K562 (cell line): ENCODE results near the gene CCDC13. TPM values are rescaled to one million over a fixed set of nuclear protein-coding genes. Genes with fewer than 3 reads are reported as not detected.
A peak's percentile ranks its signal among the peaks of the same experiment; 100 is the strongest.

Experiments
- ATF1 ChIP-seq, 2 experiments: fragments of 450-650 bp in 1 of 2; IDR thresholded peaks; 2 replicates each; pipeline ENCODE4 v1.6.1; 2016; ENCODE audit warnings: missing compliant biosample characterization in 1 of 2, missing genetic modification characterization in 1 of 2
- BCOR ChIP-seq: fragments of 450-650 bp; IDR thresholded peaks from 2 replicates; pipeline ENCODE4 v1.6.1; 2016
- CCAR2 ChIP-seq: fragments of 200-400 bp; formaldehyde crosslinking; IDR thresholded peaks from 2 replicates; pipeline ENCODE4 v1.6.1; 2017; ENCODE audit warnings: mild to moderate bottlenecking, low read depth, low read length
- CHD2 ChIP-seq: IDR thresholded peaks from 2 replicates; pipeline ENCODE4 v1.6.1; 2011; ENCODE audit warnings: low read depth, low read length
- CREM ChIP-seq: IDR thresholded peaks from 2 replicates; pipeline ENCODE4 v1.6.1; 2014; ENCODE audit warnings: antibody characterized with exemption, low read depth
- FIP1L1 ChIP-seq: fragments of 200-400 bp; formaldehyde crosslinking; IDR thresholded peaks from 2 replicates; pipeline ENCODE4 v1.6.1; 2018; ENCODE audit warnings: mild to moderate bottlenecking, low read depth, low read length; ENCODE audit not compliant: poor library complexity, severe bottlenecking
- FOXK2 ChIP-seq, 2 experiments: fragments of 450-650 bp; IDR thresholded peaks in 1 of 2; conservative IDR thresholded peaks in 1 of 2; 2 replicates each; pipeline ENCODE4 v1.6.1; 2016; ENCODE audit warnings: low read depth in 2 of 2, mild to moderate bottlenecking in 1 of 2
- GABPB1 ChIP-seq: sonication (generic); formaldehyde crosslinking; IDR thresholded peaks from 2 replicates; pipeline ENCODE4 v1.8.0; 2022; ENCODE audit warnings: mild to moderate bottlenecking, missing genetic modification reagents
- HIVEP1 ChIP-seq: fragments of 250-450 bp; sonication (Bioruptor Pico); IDR thresholded peaks from 2 replicates; pipeline ENCODE4 v1.4.0; 2020; ENCODE audit warnings: mild to moderate bottlenecking
- HMGN3 ChIP-seq: IDR thresholded peaks from 2 replicates; pipeline ENCODE4 v1.6.1; 2011; ENCODE audit warnings: borderline replicate concordance, low read depth, mild to moderate bottlenecking, mixed read lengths, low read length; ENCODE audit not compliant: insufficient read length; ENCODE audit errors: extremely low read depth
- HNRNPH1 ChIP-seq: fragments of 200-400 bp; formaldehyde crosslinking; optimal IDR thresholded peaks from 2 replicates; pipeline ENCODE3; 2017; ENCODE audit warnings: low read depth, mild to moderate bottlenecking, low read length, moderate library complexity
- KDM2B ChIP-seq: fragments of 250-450 bp; sonication (Bioruptor Pico); IDR thresholded peaks from 2 replicates; pipeline ENCODE4 v1.8.0; 2021; ENCODE audit warnings: mild to moderate bottlenecking, moderate library complexity
- LARP7 ChIP-seq: fragments of 450-650 bp; IDR thresholded peaks from 2 replicates; pipeline ENCODE4 v1.6.1; 2016
- PHB2 ChIP-seq: fragments of 450-650 bp; IDR thresholded peaks from 2 replicates; pipeline ENCODE4 v1.6.1; 2017; ENCODE audit warnings: low read depth
- POLR2B ChIP-seq: fragments of 450-650 bp; IDR thresholded peaks from 2 replicates; pipeline ENCODE4 v1.6.1; 2018; ENCODE audit warnings: low read depth; ENCODE audit not compliant: partially characterized antibody
- RBM22 ChIP-seq: fragments of 200-400 bp; formaldehyde crosslinking; IDR thresholded peaks from 2 replicates; pipeline ENCODE4 v1.6.1; 2018; ENCODE audit warnings: low read length, low read depth; ENCODE audit not compliant: poor library complexity, severe bottlenecking
- SRSF1 ChIP-seq: fragments of 200-400 bp; formaldehyde crosslinking; IDR thresholded peaks from 2 replicates; pipeline ENCODE4 v1.6.1; 2017; ENCODE audit warnings: mild to moderate bottlenecking, low read depth, low read length, moderate library complexity
- ZBTB1 ChIP-seq: sonication (generic); formaldehyde crosslinking; IDR thresholded peaks from 2 replicates; pipeline ENCODE4 v1.8.1; 2023; ENCODE audit warnings: missing genetic modification reagents, low read depth, mild to moderate bottlenecking, borderline replicate concordance
- ZBTB7A ChIP-seq: IDR thresholded peaks from 2 replicates; pipeline ENCODE4 v1.6.1; 2011; ENCODE audit warnings: low read depth, mild to moderate bottlenecking, low read length, moderate library complexity, borderline replicate concordance; ENCODE audit not compliant: control insufficient read depth
- ZNF133 ChIP-seq: fragments of 250-450 bp; sonication (Bioruptor Pico); IDR thresholded peaks from 2 replicates; pipeline ENCODE4 v1.4.0; 2020; ENCODE audit warnings: mild to moderate bottlenecking
- ZNF507 ChIP-seq: conservative IDR thresholded peaks from 2 replicates; pipeline ENCODE4 v1.6.1; 2017; ENCODE audit warnings: missing genetic modification characterization, missing compliant biosample characterization
- ZNF586 ChIP-seq: fragments of 450-650 bp; formaldehyde crosslinking; conservative IDR thresholded peaks from 2 replicates; pipeline ENCODE4 v1.4.0; 2020; ENCODE audit warnings: mild to moderate bottlenecking, moderate library complexity
- ZNF696 ChIP-seq: fragments of 250-450 bp; sonication (Bioruptor Pico); conservative IDR thresholded peaks from 2 replicates; pipeline ENCODE4 v1.4.0; 2020; ENCODE audit warnings: mild to moderate bottlenecking, moderate library complexity
- polyA plus RNA-seq, 8 experiments: library from polyadenylated mRNA; depleted of rRNA in 4 of 8; stranded (reverse) in 5 of 8; unstranded in 3 of 8; fragments of >200 nt; fragmentation: Nextera tagmentation in 2 of 8; fragmentation: Illumina TruSeq in 1 of 8; extraction: Ambion mirVana in 2 of 8; extraction: Trizol in 1 of 8; gene quantifications; 2 replicates each; pipeline versions ENCODE4 v1.2.1 to v1.2.3, GENCODE V29; 2011 to 2014; ENCODE audit warnings: inconsistent platforms in 1 of 8, missing spikeins in 1 of 8
- total RNA-seq, 7 experiments: library from RNA; depleted of rRNA in 6 of 7; stranded (reverse); fragments of >200 nt in 6 of 7; fragmentation: Illumina TruSeq in 2 of 7; extraction: Trizol in 2 of 7; gene quantifications; 2 replicates each; pipeline versions ENCODE4 v1.2.1 to v1.2.3, GENCODE V29; 2011 to 2021; ENCODE audit warnings: low replicate concordance in 1 of 7
- TF ChIP-seq, protein P1 (sequence below): fragments of 250-450 bp; sonication (Bioruptor Pico); IDR thresholded peaks from 2 replicates; pipeline ENCODE4 v1.5.0; 2020; ENCODE audit warnings: mild to moderate bottlenecking, borderline replicate concordance

CCDC13 gene
- total and polyA plus RNA-seq, 9 of the 15 experiments (the other 6 are each of a cell fraction or from before 2014, with no cell fraction given): 0.20 to 0.70 (median 0.48) TPM; not detected in 2

DNA sequence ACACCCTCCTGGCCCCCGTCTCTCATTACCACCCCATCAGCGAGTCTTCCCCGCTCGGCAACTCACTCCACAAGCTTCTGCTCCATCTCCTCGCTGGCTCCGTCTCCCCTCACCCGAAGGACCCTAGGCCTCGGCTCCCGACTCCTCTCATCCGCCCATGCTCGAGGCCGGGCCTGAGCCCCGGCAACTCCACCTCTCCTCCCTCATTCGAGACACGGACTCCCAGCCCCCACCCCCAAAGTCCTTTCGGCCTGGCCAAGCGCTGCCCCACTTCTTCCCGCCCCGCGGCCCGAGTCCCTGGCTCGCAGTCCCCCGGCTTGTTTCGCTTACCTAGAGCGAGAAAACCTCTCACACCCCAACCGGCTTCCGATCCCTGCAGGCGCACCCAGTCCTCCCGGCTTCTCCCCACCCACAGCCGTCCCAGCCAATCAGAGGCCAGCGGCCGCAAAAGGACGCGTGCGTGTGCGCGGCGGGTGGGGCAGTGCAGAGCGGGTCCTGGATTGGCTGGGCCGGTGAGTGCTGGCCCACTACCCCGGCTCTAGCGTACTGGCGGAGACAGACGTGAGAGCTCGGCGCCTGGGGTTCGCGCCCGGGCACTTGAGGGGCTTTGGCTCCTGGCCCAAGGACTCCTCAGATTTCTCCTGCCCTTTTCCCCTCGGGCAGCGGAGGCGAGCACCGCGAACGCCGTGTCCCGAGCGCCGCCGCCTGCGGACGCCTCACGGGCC lies 31.2 kb upstream of the CCDC13 start, which contains the start of gene HIGD1A (continued):
- TF ChIP-seq BCOR (peak; percentile 50; the same call in 1 of the 2 replicates), CREM (peak; percentile 89), LARP7 (peak; percentile 75; the same call in 1 of the 2 replicates), ZNF586 (CRISPR knock-in tag) (0 out of 2 replicates have a peak, but pooled peaks have one; percentile 62), SRSF1 (peak; percentile 34; the same call in 1 of the 2 replicates), RBM22 (no peak), CCAR2 (no peak), KDM2B (CRISPR knock-in tag) (peak; percentile 32; the same call in 1 of the 2 replicates), ATF1 (CRISPR knock-in tag; IDR thresholded peaks at IDR 0.05) (no peak), ATF1 (tag; IDR thresholded peaks at IDR 0.05) (peak; percentile 87), HNRNPH1 (no peak), HIVEP1 (CRISPR knock-in tag) (0 out of 2 replicates have a peak, but pooled peaks have one; percentile 77), ZNF507 (no peak), POLR2B (peak; percentile 94), PHB2 (0 out of 2 replicates have a peak, but pooled peaks have one; percentile 66), GABPB1 (peak; percentile 57), CHD2 (peak; percentile 26; the same call in 1 of the 2 replicates), ZNF133 (CRISPR knock-in tag) (0 out of 2 replicates have a peak, but pooled peaks have one; percentile 39), FOXK2 (conservative IDR thresholded peaks at IDR 0.05 in 1 of 2, IDR thresholded peaks at IDR 0.05 in 1 of 2; ENCODE audit: low read depth in 2 of 2) (peak; percentile 73 to 88; a peak in 2 of 4 replicates), ZBTB7A (0 out of 2 replicates have a peak, but pooled peaks have one; percentile 54), FIP1L1 (peak; percentile 70), ZNF696 (CRISPR knock-in tag) (no peak), HMGN3 (peak; percentile 78), ZBTB1 (peak; percentile 66; the same call in 1 of the 2 replicates)
- TF ChIP-seq, protein P1, sequence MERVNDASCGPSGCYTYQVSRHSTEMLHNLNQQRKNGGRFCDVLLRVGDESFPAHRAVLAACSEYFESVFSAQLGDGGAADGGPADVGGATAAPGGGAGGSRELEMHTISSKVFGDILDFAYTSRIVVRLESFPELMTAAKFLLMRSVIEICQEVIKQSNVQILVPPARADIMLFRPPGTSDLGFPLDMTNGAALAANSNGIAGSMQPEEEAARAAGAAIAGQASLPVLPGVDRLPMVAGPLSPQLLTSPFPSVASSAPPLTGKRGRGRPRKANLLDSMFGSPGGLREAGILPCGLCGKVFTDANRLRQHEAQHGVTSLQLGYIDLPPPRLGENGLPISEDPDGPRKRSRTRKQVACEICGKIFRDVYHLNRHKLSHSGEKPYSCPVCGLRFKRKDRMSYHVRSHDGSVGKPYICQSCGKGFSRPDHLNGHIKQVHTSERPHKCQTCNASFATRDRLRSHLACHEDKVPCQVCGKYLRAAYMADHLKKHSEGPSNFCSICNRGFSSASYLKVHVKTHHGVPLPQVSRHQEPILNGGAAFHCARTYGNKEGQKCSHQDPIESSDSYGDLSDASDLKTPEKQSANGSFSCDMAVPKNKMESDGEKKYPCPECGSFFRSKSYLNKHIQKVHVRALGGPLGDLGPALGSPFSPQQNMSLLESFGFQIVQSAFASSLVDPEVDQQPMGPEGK (CRISPR knock-in tag): no peak
